K562 (cell line): ENCODE measurements around the gene ARHGAP26.

Experiments used
- EZH2 ChIP-seq: IDR thresholded peaks from 2 replicates; pipeline ENCODE4 v1.6.1; 2012; ENCODE audit warnings: low read depth, mild to moderate bottlenecking, inconsistent platforms, low read length, borderline replicate concordance
- TF ChIP-seq, protein P1 (sequence below): fragments of 250-450 bp; sonication (Bioruptor Pico); IDR thresholded peaks from 2 replicates; pipeline ENCODE4 v1.8.0; 2022; ENCODE audit warnings: moderate library complexity, mild to moderate bottlenecking, inconsistent platforms

- no peak for TF ChIP-seq EZH2
- TF ChIP-seq, protein P1, sequence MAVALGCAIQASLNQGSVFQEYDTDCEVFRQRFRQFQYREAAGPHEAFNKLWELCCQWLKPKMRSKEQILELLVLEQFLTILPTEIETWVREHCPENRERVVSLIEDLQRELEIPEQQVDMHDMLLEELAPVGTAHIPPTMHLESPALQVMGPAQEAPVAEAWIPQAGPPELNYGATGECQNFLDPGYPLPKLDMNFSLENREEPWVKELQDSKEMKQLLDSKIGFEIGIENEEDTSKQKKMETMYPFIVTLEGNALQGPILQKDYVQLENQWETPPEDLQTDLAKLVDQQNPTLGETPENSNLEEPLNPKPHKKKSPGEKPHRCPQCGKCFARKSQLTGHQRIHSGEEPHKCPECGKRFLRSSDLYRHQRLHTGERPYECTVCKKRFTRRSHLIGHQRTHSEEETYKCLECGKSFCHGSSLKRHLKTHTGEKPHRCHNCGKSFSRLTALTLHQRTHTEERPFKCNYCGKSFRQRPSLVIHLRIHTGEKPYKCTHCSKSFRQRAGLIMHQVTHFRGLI (CRISPR knock-in tag), result no peak
These were observed at the start of gene ARHGAP26 for GRCh38 chr5:142769793-142770649.
